Coronary artery (tissue), 2 donors: ENCODE measurements around the gene PKD2.

ENCODE experiments used
- DNase-seq: peaks from one replicate; pipeline ENCODE4 v3.0.0-alpha.2; 2017; ENCODE audit warnings: low spot score
- H3K27ac ChIP-seq, 2 donors: fragments of 200-600 bp; sonication (generic); one replicate each; pipeline ENCODE4 v1.5.1; 2016 to 2019
- H3K4me3 ChIP-seq: fragments of 200-600 bp; sonication (generic); 2 replicates; pipeline ENCODE4 v1.5.1; 2016; ENCODE audit warnings: mild to moderate bottlenecking, moderate library complexity
- CTCF ChIP-seq: fragments of 200-600 bp; sonication (generic); IDR thresholded peaks from one replicate; pipeline ENCODE4 v1.5.1; 2019; ENCODE audit warnings: antibody characterized with exemption

PKD2 gene

GRCh38 chr4:87978681-87979080 is 28.8 kb upstream of the PKD2 start:
- Histone ChIP-seq H3K27ac (no peak overlapping the region), H3K4me3 (no peak overlapping the region)
- DNase-seq, result no peak
- TF ChIP-seq CTCF, result no peak

GRCh38 chr4:87979810-87980209 is 27.6 kb upstream of the PKD2 start:
- TF ChIP-seq CTCF, result no peak
- DNase-seq, result no peak
- Histone ChIP-seq H3K27ac (no peak overlapping the region), H3K4me3 (no peak overlapping the region)

GRCh38 chr4:87981486-87981885 is 25.9 kb upstream of the PKD2 start:
- Histone ChIP-seq H3K4me3 (no peak overlapping the region), H3K27ac (no peak overlapping the region)
- TF ChIP-seq CTCF, result no peak

GRCh38 chr4:87982036-87982435 is 25.4 kb upstream of the PKD2 start:
- Histone ChIP-seq H3K27ac (no peak overlapping the region), H3K4me3 (no peak overlapping the region)
- DNase-seq, result no peak
- TF ChIP-seq CTCF, result no peak

More at GRCh38 chr4:87981486-87981885, 25.9 kb upstream of the PKD2 start:
- no peak for DNase-seq

GRCh38 chr4:87982446-87983010 is 24.9 kb upstream of the PKD2 start:
- no peak for DNase-seq

GRCh38 chr4:87983996-87984395 is 23.4 kb upstream of the PKD2 start:
- no peak for DNase-seq
- no peak overlapping the region for H3K4me3 ChIP-seq
- TF ChIP-seq CTCF, result no peak
- H3K27ac ChIP-seq, result no peak overlapping the region

More at GRCh38 chr4:87982446-87983010, 24.9 kb upstream of the PKD2 start:
- TF ChIP-seq CTCF, result no peak
- Histone ChIP-seq H3K4me3 (no peak overlapping the region), H3K27ac (no peak overlapping the region)

GRCh38 chr4:87985097-87985886 is 22.1 kb upstream of the PKD2 start:
- no peak overlapping the region for H3K27ac ChIP-seq
- TF ChIP-seq CTCF, result peak; percentile 28
- DNase-seq, result no peak

More at GRCh38 chr4:87985097-87985886, 22.1 kb upstream of the PKD2 start:
- no peak overlapping the region for H3K4me3 ChIP-seq
